Stomach (tissue), 4 donors: ENCODE measurements around the gene SPEN.

Experiments used
- CTCF ChIP-seq, 7 experiments: fragments of 450-650 bp in 4 of 7; fragments of 200-600 bp in 3 of 7; sonication (generic) in 3 of 7; IDR thresholded peaks; one replicate each; pipeline ENCODE4 v1.5.1; 2016 to 2019; ENCODE audit warnings: antibody characterized with exemption in 7 of 7, control low read depth in 2 of 7, mild to moderate bottlenecking in 1 of 7
- POLR2A ChIP-seq, 4 donors: fragments of 450-650 bp; IDR thresholded peaks; one replicate each; pipeline ENCODE4 v1.6.1; 2016; ENCODE audit warnings: antibody characterized with exemption in 4 of 4, control low read depth in 2 of 4, mild to moderate bottlenecking in 1 of 4, moderate library complexity in 1 of 4
- POLR2AphosphoS5 ChIP-seq, 3 donors: sonication (generic); formaldehyde crosslinking; IDR thresholded peaks; one replicate each; pipeline ENCODE4 v1.6.1; 2016; ENCODE audit warnings: antibody characterized with exemption in 3 of 3

- TF ChIP-seq CTCF (IDR thresholded peaks at IDR 0.05): no peak
- TF ChIP-seq POLR2AphosphoS5 (IDR thresholded peaks at IDR 0.05): no peak
- no peak for TF ChIP-seq POLR2A (IDR thresholded peaks at IDR 0.05)
These were observed 3.9 kb downstream of the SPEN start for GRCh38 chr1:15851210-15852035.
